HepG2 (cell line): ENCODE measurements around the gene BICRAL.

Experiments used
- CAMTA2 ChIP-seq: sonication (generic); formaldehyde crosslinking; IDR thresholded peaks from 2 replicates; pipeline ENCODE4 v1.4.0; 2020; ENCODE audit warnings: mild to moderate bottlenecking, missing genetic modification reagents, borderline replicate concordance
- CTCF ChIP-seq: sonication (generic); formaldehyde crosslinking; IDR thresholded peaks from 2 replicates; pipeline ENCODE4 v1.5.0; 2020; ENCODE audit warnings: mild to moderate bottlenecking, missing genetic modification reagents, moderate library complexity
- EP300 ChIP-seq, 3 experiments: sonication (generic) in 1 of 3; formaldehyde crosslinking in 1 of 3; IDR thresholded peaks; 2 replicates each; pipeline versions ENCODE4 v1.5.1 to v1.6.1; 2011 to 2020; ENCODE audit warnings: low read depth in 2 of 3, low read length in 2 of 3, borderline replicate concordance in 1 of 3, improper control_type of control experiment in 1 of 3, mild to moderate bottlenecking in 1 of 3, missing genetic modification reagents in 1 of 3, moderate library complexity in 1 of 3
- HMGA1 ChIP-seq: sonication (generic); formaldehyde crosslinking; conservative IDR thresholded peaks from 2 replicates; pipeline ENCODE4 v1.4.0; 2020; ENCODE audit warnings: missing genetic modification reagents
- HNRNPK ChIP-seq: fragments of 200-400 bp; formaldehyde crosslinking; IDR thresholded peaks from 2 replicates; pipeline ENCODE4 v1.6.1; 2018; ENCODE audit warnings: low read length, low read depth, moderate library complexity, mild to moderate bottlenecking; ENCODE audit not compliant: poor library complexity, severe bottlenecking
- KLF12 ChIP-seq: sonication (generic); formaldehyde crosslinking; IDR thresholded peaks from 2 replicates; pipeline ENCODE4 v1.4.0; 2020; ENCODE audit warnings: missing genetic modification reagents, borderline replicate concordance
- PHF5A ChIP-seq: IDR thresholded peaks from one replicate; pipeline ENCODE4 v1.6.1; 2018; ENCODE audit warnings: low read depth, missing genetic modification reagents; ENCODE audit not compliant: unreplicated experiment
- ZNF761 ChIP-seq: sonication (generic); formaldehyde crosslinking; conservative IDR thresholded peaks from 2 replicates; pipeline ENCODE4 v1.4.0; 2020; ENCODE audit warnings: mild to moderate bottlenecking, missing genetic modification reagents
- TF ChIP-seq, protein P1 (sequence below): sonication (generic); formaldehyde crosslinking; IDR thresholded peaks from 2 replicates; pipeline ENCODE4; 2020; ENCODE audit warnings: missing genetic modification reagents, mild to moderate bottlenecking, borderline replicate concordance

DNA sequence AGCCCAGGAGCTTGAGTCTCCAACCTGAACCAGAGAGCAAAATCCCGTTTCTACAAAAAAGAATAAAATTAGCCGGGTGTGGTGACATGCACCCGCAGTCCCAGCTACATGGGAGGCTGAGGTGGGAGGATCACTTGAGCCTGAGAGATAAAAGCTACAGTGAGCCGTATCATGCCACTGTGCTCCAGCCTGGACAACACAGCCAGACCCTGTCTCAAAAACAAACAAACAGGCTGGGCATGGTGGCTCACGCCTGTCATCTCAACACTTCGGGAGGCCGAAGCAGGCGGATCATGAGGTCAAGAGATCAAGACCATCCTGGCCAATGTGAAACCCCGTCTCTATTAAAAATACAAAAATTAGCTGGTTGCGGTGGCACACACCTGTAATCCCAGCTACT, 122.6 kb downstream of the BICRAL start:
- TF ChIP-seq CTCF (CRISPR knock-in tag) (no peak), HMGA1 (CRISPR knock-in tag) (no peak), EP300 (IDR thresholded peaks at IDR 0.05; ENCODE audit: low read depth in 2 of 2, low read length in 2 of 2) (no peak), EP300 (CRISPR knock-in tag; IDR thresholded peaks at IDR 0.05; ENCODE audit: borderline replicate concordance) (no peak), HNRNPK (no peak), PHF5A (CRISPR knock-in tag) (no peak), ZNF761 (CRISPR knock-in tag) (no peak), CAMTA2 (CRISPR knock-in tag) (no peak), KLF12 (no peak)
- TF ChIP-seq, protein P1, sequence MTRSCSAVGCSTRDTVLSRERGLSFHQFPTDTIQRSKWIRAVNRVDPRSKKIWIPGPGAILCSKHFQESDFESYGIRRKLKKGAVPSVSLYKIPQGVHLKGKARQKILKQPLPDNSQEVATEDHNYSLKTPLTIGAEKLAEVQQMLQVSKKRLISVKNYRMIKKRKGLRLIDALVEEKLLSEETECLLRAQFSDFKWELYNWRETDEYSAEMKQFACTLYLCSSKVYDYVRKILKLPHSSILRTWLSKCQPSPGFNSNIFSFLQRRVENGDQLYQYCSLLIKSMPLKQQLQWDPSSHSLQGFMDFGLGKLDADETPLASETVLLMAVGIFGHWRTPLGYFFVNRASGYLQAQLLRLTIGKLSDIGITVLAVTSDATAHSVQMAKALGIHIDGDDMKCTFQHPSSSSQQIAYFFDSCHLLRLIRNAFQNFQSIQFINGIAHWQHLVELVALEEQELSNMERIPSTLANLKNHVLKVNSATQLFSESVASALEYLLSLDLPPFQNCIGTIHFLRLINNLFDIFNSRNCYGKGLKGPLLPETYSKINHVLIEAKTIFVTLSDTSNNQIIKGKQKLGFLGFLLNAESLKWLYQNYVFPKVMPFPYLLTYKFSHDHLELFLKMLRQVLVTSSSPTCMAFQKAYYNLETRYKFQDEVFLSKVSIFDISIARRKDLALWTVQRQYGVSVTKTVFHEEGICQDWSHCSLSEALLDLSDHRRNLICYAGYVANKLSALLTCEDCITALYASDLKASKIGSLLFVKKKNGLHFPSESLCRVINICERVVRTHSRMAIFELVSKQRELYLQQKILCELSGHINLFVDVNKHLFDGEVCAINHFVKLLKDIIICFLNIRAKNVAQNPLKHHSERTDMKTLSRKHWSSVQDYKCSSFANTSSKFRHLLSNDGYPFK (CRISPR knock-in tag) = no peak
